ENCODE measurements around the gene RPL35.

RPL35 gene

DNA sequence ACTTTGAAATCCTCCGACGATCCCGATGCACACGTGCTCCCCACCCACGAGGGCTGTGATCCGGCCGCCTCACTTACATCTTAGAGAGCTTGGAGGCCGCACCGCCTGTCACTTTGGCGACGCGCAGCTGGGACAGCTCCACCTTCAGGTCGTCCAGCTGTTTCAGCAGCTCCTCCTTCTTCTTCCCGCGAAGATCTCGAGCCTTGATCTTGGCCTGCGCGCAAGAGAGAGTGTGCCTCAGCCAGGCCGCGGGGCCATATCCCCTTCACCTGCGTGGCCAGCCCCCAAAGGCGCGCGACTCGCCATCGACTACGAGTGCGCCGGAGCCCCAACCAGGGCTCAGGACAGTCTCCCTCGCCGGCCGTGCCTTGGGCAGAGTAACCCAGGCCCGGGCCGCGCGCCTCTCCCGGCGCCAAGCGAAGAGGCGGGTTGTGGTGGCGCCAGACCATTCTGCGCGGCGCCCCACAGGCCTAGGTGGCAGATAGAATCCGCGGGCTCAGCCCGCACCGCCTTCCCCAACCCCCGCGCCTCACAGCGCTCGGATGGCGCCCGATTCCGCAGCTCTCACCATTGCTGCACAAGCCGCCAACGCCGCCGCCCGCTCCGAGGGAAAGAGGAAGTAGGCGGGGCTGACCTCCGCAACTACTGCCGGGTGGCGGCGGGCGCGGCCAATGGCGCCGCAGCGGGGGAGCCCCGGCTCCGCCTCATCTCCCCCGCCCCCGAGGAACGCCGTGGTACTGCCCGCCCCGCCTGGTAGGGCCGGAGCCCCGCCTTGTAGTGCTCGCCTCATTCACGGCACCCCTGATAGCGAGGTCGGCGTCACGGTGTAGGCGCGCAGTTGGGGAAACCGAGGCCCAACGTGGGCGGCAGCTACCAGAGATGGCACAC is at the start of gene RPL35, which contains the start of gene ARPC5L:
Gene RPL35 (minus strand): TSS at position 616 of the 888 bp plus-strand sequence. CDS start 45 bp downstream, at position 571.
Gene ARPC5L (plus strand): TSS at position 789 of the 888 bp plus-strand sequence. CDS start 7,161 bp downstream, outside the sequence.
- DNase-seq = peak; percentile 86

GRCh38 chr9:124908098-124908497 is 46.3 kb upstream of the RPL35 start:
- DNase-seq = no peak

DNA sequence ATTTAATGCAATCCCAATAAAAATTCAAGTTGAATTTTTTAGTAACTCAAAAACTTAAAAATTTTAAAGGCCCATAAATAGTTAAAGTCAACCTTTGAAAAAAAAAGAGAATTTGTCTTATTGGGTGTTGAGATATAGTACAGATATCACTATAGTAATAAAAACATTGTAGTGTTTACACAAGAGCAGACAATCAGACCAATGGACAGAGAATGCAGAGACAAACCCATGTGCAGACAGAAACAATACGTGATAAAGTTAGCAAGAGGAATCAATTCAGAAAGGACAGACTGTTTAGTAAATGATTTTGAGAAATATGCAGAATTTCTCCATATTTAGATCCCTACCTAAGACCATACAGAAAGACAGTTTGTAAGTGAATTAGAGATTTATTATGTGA is 45.2 kb upstream of the RPL35 start:
- DNase-seq = no peak

DNA sequence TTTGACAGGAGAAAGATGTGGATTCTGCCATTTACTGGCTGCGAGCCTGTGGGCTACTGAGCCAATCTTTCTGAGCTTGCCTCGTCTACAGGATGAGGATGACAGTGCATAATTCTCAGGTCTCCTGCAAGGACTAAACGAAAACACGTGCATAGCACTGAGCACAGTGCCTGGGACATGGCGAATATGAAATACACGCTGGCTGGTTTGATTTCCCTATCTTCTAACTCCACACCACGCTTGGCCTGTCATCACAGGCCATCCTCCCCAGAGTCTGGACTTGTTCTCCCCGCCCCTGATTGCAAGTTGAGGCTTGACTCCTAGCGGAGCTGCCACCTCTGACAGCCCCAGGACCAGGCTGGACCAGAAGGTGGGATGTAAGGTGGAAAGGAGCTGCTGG is 38.1 kb upstream of the RPL35 start:
- no peak for DNase-seq

DNA sequence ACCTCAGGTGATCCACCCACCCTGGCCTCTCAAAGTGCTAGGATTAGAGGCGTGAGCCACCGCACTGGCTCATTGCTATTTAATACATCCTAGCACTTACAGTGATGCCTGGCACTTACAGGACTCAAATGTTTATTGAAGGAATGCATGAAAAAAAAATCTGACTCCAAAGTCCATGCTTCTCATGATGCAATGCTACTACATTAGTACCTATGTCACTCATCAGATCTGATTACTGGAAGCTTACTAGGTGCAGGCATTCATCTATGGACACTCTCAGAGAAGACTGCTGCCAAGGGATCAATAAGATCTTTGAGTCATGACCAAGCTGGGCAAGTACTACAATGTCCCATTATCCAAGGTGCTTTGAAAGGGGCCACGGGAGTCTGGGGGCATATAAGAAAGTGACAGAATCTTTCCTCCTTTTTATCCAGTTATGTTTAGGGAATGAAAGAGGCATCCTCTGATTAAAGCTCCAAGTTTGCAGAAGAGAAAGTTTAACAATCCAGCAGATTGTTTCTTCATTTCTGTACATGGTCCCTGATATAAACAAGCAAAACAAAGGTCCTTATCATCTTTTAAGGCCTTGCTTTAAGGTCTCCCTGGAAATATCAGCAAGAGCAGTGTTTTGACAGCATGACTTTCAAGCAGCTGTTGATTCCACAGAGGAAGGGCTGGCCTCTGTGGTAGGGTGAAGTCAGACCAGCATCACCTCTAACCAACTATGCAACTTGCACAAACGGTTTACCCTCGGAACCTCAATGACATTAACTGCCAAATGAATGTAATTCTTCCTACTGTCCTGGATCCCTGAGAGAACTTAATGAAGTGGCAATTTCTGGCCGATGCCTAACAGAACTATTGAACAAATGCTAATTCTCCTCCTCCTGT is 36.1 kb upstream of the RPL35 start:
- no peak for DNase-seq

DNA sequence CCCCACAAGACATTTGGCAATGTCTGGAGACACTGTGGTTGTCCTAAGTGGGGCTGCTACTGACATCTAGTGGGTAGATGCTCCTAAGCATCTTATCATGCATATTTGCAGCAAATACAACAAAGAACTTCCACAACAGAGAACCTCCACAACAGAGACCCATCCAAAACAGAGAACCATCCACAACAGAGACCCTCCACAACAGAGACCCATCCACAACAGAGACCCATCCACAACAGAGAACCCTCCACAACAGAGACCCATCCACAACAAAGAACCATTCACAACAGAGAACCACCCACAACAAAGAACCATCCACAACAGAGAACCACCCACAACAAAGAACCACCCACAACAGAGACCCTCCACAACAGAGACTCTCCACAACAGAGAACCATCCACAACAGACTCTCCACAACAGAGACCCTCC is 33.0 kb upstream of the RPL35 start:
- peak; percentile 59 for DNase-seq

- DNase-seq = no peak
These were observed 32.4 kb upstream of the RPL35 start for GRCh38 chr9:124894035-124894740.

GRCh38 chr9:124890179-124890578 is 28.4 kb upstream of the RPL35 start:
- no peak for DNase-seq

DNA sequence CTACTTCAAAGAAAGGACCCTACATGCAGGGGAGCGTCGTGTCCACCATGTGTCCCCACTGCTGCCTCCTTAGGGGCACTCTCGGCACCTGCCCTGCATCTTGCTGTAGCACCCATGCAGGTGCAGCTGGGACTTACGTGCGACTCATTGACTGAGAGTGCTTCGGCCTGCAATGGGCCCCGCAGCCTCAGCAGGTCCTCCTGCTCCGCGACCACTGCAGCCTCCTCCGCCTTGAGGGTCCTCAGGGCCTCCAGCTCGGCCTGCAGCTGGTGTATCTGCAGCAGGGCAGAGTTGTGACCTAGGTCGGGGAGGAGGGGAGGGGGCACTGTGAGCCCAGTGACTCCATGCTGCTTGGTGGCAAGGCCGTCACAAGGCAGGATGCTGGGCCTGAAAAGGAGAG is 27.2 kb upstream of the RPL35 start:
- DNase-seq = no peak

DNA sequence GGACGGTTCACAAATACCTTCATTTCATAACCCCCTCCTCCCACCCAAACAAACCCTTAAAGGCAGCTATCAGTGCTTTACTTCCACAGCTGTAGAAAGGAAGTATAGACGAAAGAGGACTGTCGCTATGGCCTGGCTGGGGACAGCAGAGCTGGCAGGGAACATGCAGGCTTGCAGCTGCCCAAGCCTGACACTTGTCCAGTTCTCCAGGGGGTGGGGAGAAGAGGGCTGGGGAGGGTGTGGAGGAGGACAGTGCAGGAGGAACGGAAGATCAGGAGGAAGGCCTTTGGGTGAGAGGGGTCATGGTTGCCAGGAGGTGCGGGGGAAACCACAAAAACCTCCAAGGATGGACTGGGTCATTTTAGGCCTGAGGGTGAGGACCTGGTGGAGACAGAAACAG is 26.1 kb upstream of the RPL35 start:
- DNase-seq = no peak

- no peak for DNase-seq
These were observed 25.2 kb upstream of the RPL35 start for GRCh38 chr9:124886866-124887492.

- DNase-seq = no peak
These were observed 24.7 kb upstream of the RPL35 start for GRCh38 chr9:124886461-124886860.

- DNase-seq = no peak
These were observed 23.8 kb upstream of the RPL35 start for GRCh38 chr9:124885551-124885950.

- DNase-seq = no peak
These were observed 22.6 kb upstream of the RPL35 start for GRCh38 chr9:124884376-124884775.

- no peak for DNase-seq
These were observed 20.5 kb upstream of the RPL35 start for GRCh38 chr9:124882231-124882630.

DNA sequence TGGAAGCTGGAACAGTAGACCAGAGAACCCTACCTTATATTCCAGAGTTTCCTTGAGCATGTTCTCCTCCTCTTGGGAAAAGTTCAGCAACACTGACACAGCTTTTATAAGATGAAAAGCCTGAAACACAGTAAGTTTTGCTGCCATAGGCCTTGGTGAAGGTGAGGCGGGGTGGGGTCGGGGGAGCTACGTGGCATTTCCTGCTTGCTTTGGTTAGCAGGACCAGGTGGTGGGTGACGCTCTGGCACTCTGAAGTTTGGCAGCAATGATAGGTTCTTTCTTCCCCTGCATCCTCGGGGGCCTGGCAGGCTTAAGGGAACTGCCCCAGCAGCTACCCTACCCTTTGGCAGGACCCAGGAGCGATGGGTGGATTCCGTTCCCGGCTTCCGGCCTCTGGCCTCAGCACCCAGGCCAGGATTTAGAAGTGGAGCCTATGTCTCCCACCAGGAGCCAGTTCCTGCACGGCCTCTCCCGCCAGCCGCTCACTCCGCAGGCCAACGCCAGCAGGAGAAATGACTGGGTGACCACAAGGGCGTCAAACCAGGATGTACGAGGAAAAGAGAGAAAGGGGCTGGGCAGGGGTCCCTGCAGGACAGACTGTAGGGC is 19.5 kb upstream of the RPL35 start:
- no peak for DNase-seq

DNA sequence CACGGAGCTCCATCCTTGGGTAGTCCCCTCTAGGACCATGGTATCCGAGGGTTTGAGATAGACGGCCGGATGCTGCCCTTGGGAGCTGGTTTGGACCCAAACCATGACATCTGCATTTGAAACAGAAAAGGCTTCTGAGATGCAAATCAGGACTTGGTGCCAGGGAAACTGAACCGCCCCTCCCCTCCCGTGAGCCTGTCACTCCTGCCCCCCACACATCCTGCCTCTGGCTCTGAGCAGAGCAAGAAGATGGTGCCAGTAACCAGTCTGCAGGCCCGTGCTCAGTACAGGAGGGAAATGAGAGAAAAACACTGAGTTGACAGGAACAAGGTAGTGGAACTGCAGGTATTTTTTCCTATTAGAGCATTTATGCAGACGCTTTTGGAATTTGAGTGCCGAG is 18.7 kb upstream of the RPL35 start:
- no peak for DNase-seq

GRCh38 chr9:124879226-124879625 is 17.5 kb upstream of the RPL35 start:
- DNase-seq = no peak

GRCh38 chr9:124878518-124878917 is 16.8 kb upstream of the RPL35 start:
- no peak for DNase-seq

- no peak for DNase-seq
These were observed 16.3 kb upstream of the RPL35 start for GRCh38 chr9:124878021-124878420.

GRCh38 chr9:124877021-124877782 is 15.4 kb upstream of the RPL35 start:
- DNase-seq = no peak
